Panc1 (cell line): ENCODE data around the gene SRGAP3. TPM values are rescaled to one million over a fixed set of nuclear protein-coding genes. Genes with fewer than 3 reads are reported as not detected.

ENCODE experiments used
- ATAC-seq: fragments of 200-7000 bp; cut with Tn5 transposase; 2 replicates; pipeline ENCODE4 v1.9.1; 2020; ENCODE audit warnings: mild to moderate bottlenecking, moderate library complexity
- BruUV-seq: library from RNA; stranded (reverse); fragments of 400-500 nt; replicated peaks from 2 replicates; lab custom pipeline; 2021; lab: Mats Ljungman, UMichigan
- CTCF ChIA-PET: fragments of 300-600 bp; sonication (Branson Sonifier 250); formaldehyde crosslinking; loops from one replicate; lab custom pipeline; 2022; ENCODE audit warnings: antibody characterized with exemption; lab: Charles Lee
- POLR2A ChIA-PET: fragments of 300-600 bp; sonication (Branson Sonifier 250); formaldehyde crosslinking; loops from one replicate; lab custom pipeline; 2022; ENCODE audit warnings: antibody characterized with exemption; lab: Charles Lee
- DNase-seq: peaks from one replicate; pipeline ENCODE4 v3.0.0-alpha.2; 2010; ENCODE audit warnings: low read depth, low spot score
- H3K27ac ChIP-seq: 2 replicates; pipeline ENCODE4 v1.5.1; 2011; ENCODE audit warnings: mild to moderate bottlenecking, low read length, inconsistent platforms
- H3K27me3 ChIP-seq: fragments of 200-500 bp; sonication (Bioruptor generic); 2 replicates; pipeline ENCODE4 v1.6.0; 2014; ENCODE audit warnings: low read length, inconsistent platforms; ENCODE audit not compliant: control insufficient read depth, insufficient read depth
- H3K36me3 ChIP-seq: fragments of 200-500 bp; sonication (Bioruptor generic); 2 replicates; pipeline ENCODE4 v1.5.1; 2014; ENCODE audit warnings: inconsistent platforms, mild to moderate bottlenecking, low read length, moderate library complexity; ENCODE audit not compliant: control insufficient read depth, insufficient read depth
- H3K4me1 ChIP-seq: 2 replicates; pipeline ENCODE4 v1.5.1; 2011; ENCODE audit warnings: inconsistent platforms, mild to moderate bottlenecking, low read length, moderate library complexity; ENCODE audit not compliant: control insufficient read depth, insufficient read depth
- H3K4me3 ChIP-seq, 2 experiments: 2 replicates each; pipeline ENCODE4 v1.5.1; 2011 to 2012; ENCODE audit warnings: low read depth in 2 of 2, low read length in 2 of 2, mild to moderate bottlenecking in 2 of 2, inconsistent platforms in 1 of 2, moderate library complexity in 1 of 2
- H3K9me3 ChIP-seq: fragments of 200-500 bp; sonication (Bioruptor generic); 2 replicates; pipeline ENCODE4 v1.5.1; 2014; ENCODE audit warnings: low read depth, mild to moderate bottlenecking, inconsistent platforms, low read length, moderate library complexity; ENCODE audit not compliant: control insufficient read depth, insufficient read depth
- CTCF ChIP-seq: fragments of 450-650 bp; IDR thresholded peaks from 2 replicates; pipeline ENCODE4 v1.5.1; 2017; ENCODE audit warnings: mild to moderate bottlenecking
- POLR2AphosphoS5 ChIP-seq: IDR thresholded peaks from 2 replicates; pipeline ENCODE4 v1.6.1; 2012; ENCODE audit warnings: mild to moderate bottlenecking, low read depth, low read length, moderate library complexity
- REST ChIP-seq, 2 experiments: IDR thresholded peaks; 2 replicates each; pipeline ENCODE4 v1.6.1; 2011 to 2012; ENCODE audit warnings: low read depth in 2 of 2, control low read depth in 1 of 2, low read length in 1 of 2, mild to moderate bottlenecking in 1 of 2, moderate library complexity in 1 of 2; ENCODE audit not compliant: insufficient read depth in 1 of 2
- SIN3A ChIP-seq: IDR thresholded peaks from 2 replicates; pipeline ENCODE4 v1.6.1; 2012; ENCODE audit warnings: low read depth, mild to moderate bottlenecking, low read length, moderate library complexity, borderline replicate concordance; ENCODE audit not compliant: insufficient read depth
- TCF7L2 ChIP-seq: IDR thresholded peaks from 2 replicates; pipeline ENCODE4 v1.6.1; 2011; ENCODE audit warnings: mild to moderate bottlenecking, low read depth, low read length, inconsistent platforms
- in situ Hi-C: cut with HindIII; loops from 2 replicates; pipeline ENCODE4 v1.10.0; 2016; ENCODE audit warnings: low sequenced_read_pairs, low pct_unique_long_range_greater_than_20kb
- intact Hi-C: fragments of 100-400 bp; cut with micrococcal nuclease; formaldehyde crosslinking; loops from one replicate; pipeline ENCODE4 v1.10.0; 2022; ENCODE audit not compliant: unreplicated experiment
- total RNA-seq: library from RNA; stranded (reverse); gene quantifications from one replicate; pipeline ENCODE4 v1.2.1, GENCODE V29; 2021; ENCODE audit not compliant: unreplicated experiment

Gene SRGAP3
- total RNA-seq, 1 experiment from 2014 or later: 0.82 TPM

GRCh38 chr3:9178697-9179096 is 70.7 kb downstream of the SRGAP3 start:
- H3K4me1 ChIP-seq: no peaks in the 10 kb centered on the region; the same call in 1 of the 2 replicates
- TF ChIP-seq POLR2AphosphoS5: no peak
- TF ChIP-seq SIN3A: no peak
- TF ChIP-seq CTCF: no peak
- no peak for TF ChIP-seq TCF7L2
- TF ChIP-seq REST (IDR thresholded peaks at IDR 0.05; ENCODE audit: insufficient read depth in 1 of 2, low read depth in 2 of 2, low read length in 1 of 2): no peak
- intact Hi-C loops (no loop called here), in situ Hi-C loops (no loop called here)
- H3K9me3 ChIP-seq: no peaks in the 10 kb centered on the region
- H3K4me3 ChIP-seq: no peak overlapping the region
- H3K36me3 ChIP-seq: no peaks in the 10 kb centered on the region
- no peaks in the 10 kb centered on the region for H3K27me3 ChIP-seq
- POLR2A ChIA-PET: no interaction called here
- H3K27ac ChIP-seq: no peak overlapping the region
- DNase-seq: no peak
- CTCF ChIA-PET: no interaction called here
- ATAC-seq: no peak
- no TSS peak for BruUV-seq

GRCh38 chr3:9175421-9175820 is 74.0 kb downstream of the SRGAP3 start:
- no peak overlapping the region for H3K27ac ChIP-seq
- ChIA-PET CTCF (no interaction called here), POLR2A (interaction anchor here (0.6 kb wide), 1 partner anchor 162 kb away, joined by 3 read pairs; no protein-coding TSS in a partner anchor)
- in situ Hi-C loops: no loop called here
- no peaks in the 10 kb centered on the region for H3K27me3 ChIP-seq
- no peaks in the 10 kb centered on the region for H3K36me3 ChIP-seq
- no TSS peak for BruUV-seq
- DNase-seq (no peak), ATAC-seq (0 out of 2 replicates have a peak, but pooled peaks have one; percentile 40)
- intact Hi-C loops: no loop called here
- H3K4me3 ChIP-seq: no peak overlapping the region
- H3K9me3 ChIP-seq: no peaks in the 10 kb centered on the region
- TF ChIP-seq CTCF (no peak), POLR2AphosphoS5 (no peak), SIN3A (no peak), TCF7L2 (no peak), REST (IDR thresholded peaks at IDR 0.05; ENCODE audit: insufficient read depth in 1 of 2, low read depth in 2 of 2, low read length in 1 of 2) (no peak)
- no peaks in the 10 kb centered on the region; the same call in 1 of the 2 replicates for H3K4me1 ChIP-seq
